ENCODE data around the gene CDK17.

- TF ChIP-seq, protein P1, sequence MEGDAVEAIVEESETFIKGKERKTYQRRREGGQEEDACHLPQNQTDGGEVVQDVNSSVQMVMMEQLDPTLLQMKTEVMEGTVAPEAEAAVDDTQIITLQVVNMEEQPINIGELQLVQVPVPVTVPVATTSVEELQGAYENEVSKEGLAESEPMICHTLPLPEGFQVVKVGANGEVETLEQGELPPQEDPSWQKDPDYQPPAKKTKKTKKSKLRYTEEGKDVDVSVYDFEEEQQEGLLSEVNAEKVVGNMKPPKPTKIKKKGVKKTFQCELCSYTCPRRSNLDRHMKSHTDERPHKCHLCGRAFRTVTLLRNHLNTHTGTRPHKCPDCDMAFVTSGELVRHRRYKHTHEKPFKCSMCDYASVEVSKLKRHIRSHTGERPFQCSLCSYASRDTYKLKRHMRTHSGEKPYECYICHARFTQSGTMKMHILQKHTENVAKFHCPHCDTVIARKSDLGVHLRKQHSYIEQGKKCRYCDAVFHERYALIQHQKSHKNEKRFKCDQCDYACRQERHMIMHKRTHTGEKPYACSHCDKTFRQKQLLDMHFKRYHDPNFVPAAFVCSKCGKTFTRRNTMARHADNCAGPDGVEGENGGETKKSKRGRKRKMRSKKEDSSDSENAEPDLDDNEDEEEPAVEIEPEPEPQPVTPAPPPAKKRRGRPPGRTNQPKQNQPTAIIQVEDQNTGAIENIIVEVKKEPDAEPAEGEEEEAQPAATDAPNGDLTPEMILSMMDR (conservative IDR thresholded peaks at IDR 0.05; ENCODE audit: low read length), result no peak
- no peak for TF ChIP-seq EZH2phosphoT487 (IDR thresholded peaks at IDR 0.05; ENCODE audit: borderline replicate concordance)
Measured at GRCh38 chr12:96335270-96335669, 65.0 kb downstream of the CDK17 start.
